BLaER1 (cell line): ENCODE results near the gene NT5C2.
"Not testable (repeated sequence)": the region's sequence is repeated elsewhere in the genome, so short reads cannot be mapped to it uniquely, and the experiment has no call there.

Experiments
- H3K27ac ChIP-seq: shearing (Covaris generic); formaldehyde crosslinking; 2 replicates; pipeline ENCODE4 v1.8.1; 2022
- H3K27me3 ChIP-seq: shearing (Covaris generic); formaldehyde crosslinking; 2 replicates; pipeline ENCODE4 v1.8.1; 2022
- H3K36me3 ChIP-seq: shearing (Covaris generic); formaldehyde crosslinking; 2 replicates; pipeline ENCODE4 v1.8.1; 2022
- H3K4me1 ChIP-seq: shearing (Covaris generic); formaldehyde crosslinking; 2 replicates; pipeline ENCODE4 v1.8.1; 2022
- H3K4me2 ChIP-seq: shearing (Covaris generic); formaldehyde crosslinking; 2 replicates; pipeline ENCODE4 v1.8.1; 2022
- H3K4me3 ChIP-seq: shearing (Covaris generic); formaldehyde crosslinking; 2 replicates; pipeline ENCODE4 v1.8.1; 2022
- H3K9ac ChIP-seq: shearing (Covaris generic); formaldehyde crosslinking; 2 replicates; pipeline ENCODE4 v1.8.1; 2022
- H3K9me3 ChIP-seq: shearing (Covaris generic); formaldehyde crosslinking; 2 replicates; pipeline ENCODE4 v1.8.1; 2022
- H4K20me1 ChIP-seq: shearing (Covaris generic); formaldehyde crosslinking; 2 replicates; pipeline ENCODE4 v1.8.1; 2022
- Cebpa-rat ChIP-seq: shearing (Covaris generic); IDR thresholded peaks from 2 replicates; pipeline ENCODE4 v1.8.1; 2022

The NT5C2 gene

GRCh38 chr10:103145046-103145445 lies 48.0 kb downstream of the NT5C2 start:
- no peak for TF ChIP-seq Cebpa-rat
- Histone ChIP-seq H3K4me3 (no peak overlapping the region), H3K4me1 (no peaks in the 10 kb centered on the region), H3K27me3 (no peaks in the 10 kb centered on the region), H4K20me1 (peaks cover 85% of the 10 kb centered on the region), H3K9ac (no peak overlapping the region), H3K27ac (no peak overlapping the region), H3K36me3 (peaks cover 81% of the 10 kb centered on the region), H3K4me2 (no peak overlapping the region), H3K9me3 (no peaks in the 10 kb centered on the region)

GRCh38 chr10:103144041-103144440 lies 49.0 kb downstream of the NT5C2 start:
- Histone ChIP-seq H3K9me3 (no peaks in the 10 kb centered on the region), H3K36me3 (peaks cover 83% of the 10 kb centered on the region), H3K4me2 (no peak overlapping the region), H3K27me3 (no peaks in the 10 kb centered on the region), H3K4me3 (no peak overlapping the region), H3K9ac (no peak overlapping the region), H3K27ac (no peak overlapping the region), H3K4me1 (no peaks in the 10 kb centered on the region), H4K20me1 (peaks cover 83% of the 10 kb centered on the region)
- TF ChIP-seq Cebpa-rat, result no peak

- peaks cover 79% of the 10 kb centered on the region for H4K20me1 ChIP-seq
- H3K27me3 ChIP-seq, H3K4me2 ChIP-seq, H3K27ac ChIP-seq, H3K4me1 ChIP-seq, H3K9ac ChIP-seq, H3K9me3 ChIP-seq, H3K4me3 ChIP-seq: not testable (repeated sequence)
- peaks cover 82% of the 10 kb centered on the region for H3K36me3 ChIP-seq
These were observed 49.4 kb downstream of the NT5C2 start for GRCh38 chr10:103143641-103144040.

GRCh38 chr10:103141950-103142349 lies 51.1 kb downstream of the NT5C2 start:
- peaks cover 88% of the 10 kb centered on the region for H3K36me3 ChIP-seq
- peaks cover 64% of the 10 kb centered on the region for H4K20me1 ChIP-seq
- H3K4me2 ChIP-seq, result no peak overlapping the region
- H3K27ac ChIP-seq, result no peak overlapping the region
- no peak for TF ChIP-seq Cebpa-rat
- no peaks in the 10 kb centered on the region for H3K27me3 ChIP-seq
- no peak overlapping the region for H3K4me3 ChIP-seq
- peaks cover 3% of the 10 kb centered on the region; the same call in 1 of the 2 replicates for H3K9me3 ChIP-seq
- H3K4me1 ChIP-seq, result no peaks in the 10 kb centered on the region
- H3K9ac ChIP-seq, result no peak overlapping the region

- peaks cover 17% of the 10 kb centered on the region for H3K9me3 ChIP-seq
- H3K27me3 ChIP-seq, result no peaks in the 10 kb centered on the region
- no peak overlapping the region for H3K9ac ChIP-seq
- no peak for TF ChIP-seq Cebpa-rat
- H3K4me3 ChIP-seq, result no peak overlapping the region
- no peaks in the 10 kb centered on the region for H3K4me1 ChIP-seq
- H4K20me1 ChIP-seq, result peaks cover 49% of the 10 kb centered on the region
- no peak overlapping the region for H3K4me2 ChIP-seq
- peaks cover 92% of the 10 kb centered on the region for H3K36me3 ChIP-seq
- H3K27ac ChIP-seq, result no peak overlapping the region
These were observed 52.6 kb downstream of the NT5C2 start for GRCh38 chr10:103140469-103140868.

GRCh38 chr10:103139803-103140202 lies 53.3 kb downstream of the NT5C2 start:
- H4K20me1 ChIP-seq, result peaks cover 43% of the 10 kb centered on the region
- no peaks in the 10 kb centered on the region for H3K27me3 ChIP-seq
- peaks cover 92% of the 10 kb centered on the region for H3K36me3 ChIP-seq
- TF ChIP-seq Cebpa-rat, result no peak
- no peak overlapping the region for H3K9ac ChIP-seq
- peaks cover 24% of the 10 kb centered on the region for H3K9me3 ChIP-seq
- no peaks in the 10 kb centered on the region for H3K4me1 ChIP-seq
- no peak overlapping the region for H3K4me2 ChIP-seq
- no peak overlapping the region for H3K27ac ChIP-seq
- H3K4me3 ChIP-seq, result no peak overlapping the region

GRCh38 chr10:103135168-103135567 lies 57.9 kb downstream of the NT5C2 start:
- not testable (repeated sequence) for H3K9ac ChIP-seq, H3K4me2 ChIP-seq, H3K4me1 ChIP-seq, H3K4me3 ChIP-seq, H3K27me3 ChIP-seq, H3K27ac ChIP-seq
- peaks cover 90% of the 10 kb centered on the region for H3K36me3 ChIP-seq
- H3K9me3 ChIP-seq, result peaks cover 56% of the 10 kb centered on the region
- H4K20me1 ChIP-seq, result peaks cover 14% of the 10 kb centered on the region

- H3K9me3 ChIP-seq, result peaks cover 43% of the 10 kb centered on the region
- peaks cover 8% of the 10 kb centered on the region; the same call in 1 of the 2 replicates for H3K4me1 ChIP-seq
- no peak overlapping the region for H3K4me3 ChIP-seq
- H4K20me1 ChIP-seq, result peaks cover 27% of the 10 kb centered on the region
- H3K9ac ChIP-seq, result no peak overlapping the region
- no peak for TF ChIP-seq Cebpa-rat
- peaks cover 69% of the 10 kb centered on the region for H3K36me3 ChIP-seq
- H3K27me3 ChIP-seq, result no peaks in the 10 kb centered on the region
- no peak overlapping the region for H3K27ac ChIP-seq
- H3K4me2 ChIP-seq, result no peak overlapping the region
These were observed 62.2 kb downstream of the NT5C2 start for GRCh38 chr10:103130910-103131309.

GRCh38 chr10:103130180-103130579 lies 62.9 kb downstream of the NT5C2 start:
- Histone ChIP-seq H3K9me3 (peaks cover 36% of the 10 kb centered on the region), H3K36me3 (peaks cover 65% of the 10 kb centered on the region), H3K4me1 (peaks cover 14% of the 10 kb centered on the region), H4K20me1 (peaks cover 34% of the 10 kb centered on the region)
- H3K27ac ChIP-seq, H3K4me2 ChIP-seq, H3K27me3 ChIP-seq, H3K9ac ChIP-seq, H3K4me3 ChIP-seq: not testable (repeated sequence)

GRCh38 chr10:103127241-103127640 lies 65.8 kb downstream of the NT5C2 start:
- Histone ChIP-seq H3K4me2 (no peak overlapping the region), H3K36me3 (peaks cover 52% of the 10 kb centered on the region), H3K27me3 (no peaks in the 10 kb centered on the region), H3K9ac (no peak overlapping the region), H4K20me1 (peaks cover 60% of the 10 kb centered on the region), H3K9me3 (peaks cover 14% of the 10 kb centered on the region), H3K27ac (no peak overlapping the region), H3K4me3 (no peak overlapping the region), H3K4me1 (peaks cover 14% of the 10 kb centered on the region)
- TF ChIP-seq Cebpa-rat, result no peak
